ENCODE data around the gene SERPINE1. TPM values are rescaled to one million over a fixed set of nuclear protein-coding genes. Genes with fewer than 3 reads are reported as not detected.

The SERPINE1 gene
- total RNA-seq, 4 donors from 2014 or later = 1.1 to 4.8 (median 3.1) TPM

DNA sequence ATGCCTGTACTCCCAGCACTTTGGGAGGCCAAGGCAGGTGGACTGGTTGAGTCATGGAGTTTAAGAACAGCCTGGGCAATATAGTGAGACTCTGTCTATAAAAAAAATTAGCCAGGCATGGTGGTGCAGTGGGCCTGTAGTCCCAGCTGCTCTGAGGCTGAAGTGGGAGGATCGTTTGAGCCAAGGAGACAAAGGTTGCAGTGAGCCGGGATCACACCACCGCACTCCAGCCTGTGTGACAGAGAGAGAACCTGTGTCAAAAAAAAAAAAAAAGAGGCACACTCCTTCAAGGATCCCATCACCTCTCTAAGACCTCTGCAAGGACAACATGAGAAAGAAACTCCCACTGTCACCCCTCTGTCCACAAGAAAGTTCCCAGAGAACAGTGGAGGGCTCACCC, 48.8 kb downstream of the SERPINE1 start:
- no peak for DNase-seq
- 43 to 56% methylated on average over 3 of the region's 3 CpGs for WGBS, 2 donors
- peaks cover 29 to 57% (median 33%) of the 10 kb centered on the region in 3 donors for H3K4me1 ChIP-seq
- no peak overlapping the region for H3K27ac ChIP-seq
- intact Hi-C loops (cut with DNase I) = no loop called here
- H3K9me3 ChIP-seq = no peaks in the 10 kb centered on the region
- no peaks in the 10 kb centered on the region for H3K36me3 ChIP-seq
- H3K4me3 ChIP-seq = no peak overlapping the region
- TF ChIP-seq, protein P1, sequence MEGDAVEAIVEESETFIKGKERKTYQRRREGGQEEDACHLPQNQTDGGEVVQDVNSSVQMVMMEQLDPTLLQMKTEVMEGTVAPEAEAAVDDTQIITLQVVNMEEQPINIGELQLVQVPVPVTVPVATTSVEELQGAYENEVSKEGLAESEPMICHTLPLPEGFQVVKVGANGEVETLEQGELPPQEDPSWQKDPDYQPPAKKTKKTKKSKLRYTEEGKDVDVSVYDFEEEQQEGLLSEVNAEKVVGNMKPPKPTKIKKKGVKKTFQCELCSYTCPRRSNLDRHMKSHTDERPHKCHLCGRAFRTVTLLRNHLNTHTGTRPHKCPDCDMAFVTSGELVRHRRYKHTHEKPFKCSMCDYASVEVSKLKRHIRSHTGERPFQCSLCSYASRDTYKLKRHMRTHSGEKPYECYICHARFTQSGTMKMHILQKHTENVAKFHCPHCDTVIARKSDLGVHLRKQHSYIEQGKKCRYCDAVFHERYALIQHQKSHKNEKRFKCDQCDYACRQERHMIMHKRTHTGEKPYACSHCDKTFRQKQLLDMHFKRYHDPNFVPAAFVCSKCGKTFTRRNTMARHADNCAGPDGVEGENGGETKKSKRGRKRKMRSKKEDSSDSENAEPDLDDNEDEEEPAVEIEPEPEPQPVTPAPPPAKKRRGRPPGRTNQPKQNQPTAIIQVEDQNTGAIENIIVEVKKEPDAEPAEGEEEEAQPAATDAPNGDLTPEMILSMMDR (IDR thresholded peaks at IDR 0.05) = no peak
- TF ChIP-seq POLR2A (IDR thresholded peaks at IDR 0.05) = no peak
- peaks cover 24 to 100% (median 75%) of the 10 kb centered on the region in 4 donors for H3K27me3 ChIP-seq

DNA sequence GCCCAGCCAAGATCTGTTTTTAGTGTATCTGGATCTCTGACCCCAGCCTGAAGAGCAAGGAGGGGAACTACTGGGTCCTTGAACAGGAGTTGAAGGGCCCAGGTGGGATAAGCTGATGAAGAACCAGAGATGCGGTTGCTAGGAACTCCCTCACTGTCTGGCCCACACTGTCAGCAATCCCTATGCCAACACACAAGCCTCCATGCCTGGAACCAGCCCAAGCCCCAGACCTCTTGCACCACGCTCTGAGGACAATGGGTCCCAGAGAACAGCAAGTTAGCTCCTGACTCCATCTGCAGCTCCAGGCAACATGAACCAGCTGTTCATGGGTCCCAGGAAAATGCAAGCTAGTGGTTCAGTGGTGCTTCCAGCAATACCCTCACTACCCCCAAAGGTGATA, 50.7 kb downstream of the SERPINE1 start:
- Histone ChIP-seq H3K9me3 (no peaks in the 10 kb centered on the region), H3K4me1 (peaks cover 21 to 37% (median 21%) of the 10 kb centered on the region in 3 donors), H3K27ac (no peak overlapping the region), H3K36me3 (no peaks in the 10 kb centered on the region), H3K27me3 (peaks cover 16 to 100% (median 63%) of the 10 kb centered on the region in 4 donors), H3K4me3 (no peak overlapping the region)
- intact Hi-C loops (cut with DNase I) = no loop called here
- WGBS, 2 donors = 86 to 100% methylated on average over 1 of the region's 2 CpGs
- no peak for DNase-seq
- TF ChIP-seq POLR2A (IDR thresholded peaks at IDR 0.05) = no peak
- TF ChIP-seq, protein P1 (IDR thresholded peaks at IDR 0.05) = no peak

DNA sequence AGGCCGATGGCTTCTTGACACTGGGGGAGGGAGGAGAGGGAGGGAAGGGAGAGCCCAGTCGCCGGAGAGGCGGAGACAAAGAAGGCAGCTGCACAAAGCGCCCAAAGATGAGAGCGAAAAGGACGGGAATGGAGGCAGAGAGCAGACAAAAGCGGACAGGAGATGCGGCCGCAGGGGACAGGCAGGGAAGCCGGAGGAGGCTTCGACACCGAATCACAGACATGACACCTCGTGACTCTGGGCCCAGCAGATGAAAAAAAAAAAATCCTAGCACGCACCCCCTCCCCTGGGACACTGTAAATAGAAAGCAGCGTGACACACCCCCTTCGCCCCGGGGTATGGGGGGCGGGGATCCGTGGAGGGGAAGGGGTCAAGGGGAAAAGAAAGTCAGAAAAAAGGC, 52.2 kb downstream of the SERPINE1 start:
- intact Hi-C loops (cut with DNase I) = no loop called here
- peaks cover 9 to 22% (median 9%) of the 10 kb centered on the region in 3 donors for H3K4me1 ChIP-seq
- no peak overlapping the region for H3K4me3 ChIP-seq
- H3K27me3 ChIP-seq = peaks cover 6 to 100% (median 50%) of the 10 kb centered on the region in 4 donors
- H3K36me3 ChIP-seq = no peaks in the 10 kb centered on the region
- TF ChIP-seq, protein P1 (IDR thresholded peaks at IDR 0.05) = no peak
- no peak for TF ChIP-seq POLR2A (IDR thresholded peaks at IDR 0.05)
- 3 to 4% methylated on average over 15 to 19 of the region's 20 CpGs for WGBS, 2 donors
- H3K27ac ChIP-seq = no peak overlapping the region
- DNase-seq = no peak
- no peaks in the 10 kb centered on the region for H3K9me3 ChIP-seq

DNA sequence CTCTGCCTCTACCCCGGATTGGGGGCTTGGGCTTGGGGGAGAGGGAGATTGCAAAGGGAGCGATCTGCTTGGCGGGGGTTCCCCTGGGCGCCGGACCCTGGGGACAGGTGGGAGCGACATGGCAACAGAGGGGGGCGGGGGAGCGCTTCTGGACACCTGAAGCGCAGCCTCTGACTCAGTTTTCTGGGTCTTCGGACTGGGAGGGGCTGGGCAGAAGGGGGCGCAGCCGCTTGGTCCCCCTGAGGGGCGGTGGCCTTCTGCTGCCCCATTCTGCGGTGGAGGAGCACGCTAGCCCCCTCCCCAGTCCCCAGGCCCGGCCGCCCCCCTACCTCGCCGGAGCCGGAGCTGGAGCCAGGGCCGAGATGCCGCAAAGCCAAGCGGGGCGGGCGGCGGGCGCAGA, 52.8 kb downstream of the SERPINE1 start:
- Histone ChIP-seq H3K27ac (no peak overlapping the region), H3K4me3 (peak overlapping the region in 1 of 4 donors; percentile 6), H3K36me3 (no peaks in the 10 kb centered on the region), H3K27me3 (peaks cover 0 to 100% (median 45%) of the 10 kb centered on the region in 4 donors), H3K4me1 (peaks cover 9 to 17% (median 9%) of the 10 kb centered on the region in 3 donors), H3K9me3 (no peaks in the 10 kb centered on the region)
- WGBS, 2 donors = 0 to 7% methylated on average over 1 to 3 of the region's 27 CpGs
- no peak for DNase-seq
- intact Hi-C loops (cut with DNase I) = no loop called here
- TF ChIP-seq, protein P1 (IDR thresholded peaks at IDR 0.05) = no peak
- TF ChIP-seq POLR2A (IDR thresholded peaks at IDR 0.05) = no peak

DNA sequence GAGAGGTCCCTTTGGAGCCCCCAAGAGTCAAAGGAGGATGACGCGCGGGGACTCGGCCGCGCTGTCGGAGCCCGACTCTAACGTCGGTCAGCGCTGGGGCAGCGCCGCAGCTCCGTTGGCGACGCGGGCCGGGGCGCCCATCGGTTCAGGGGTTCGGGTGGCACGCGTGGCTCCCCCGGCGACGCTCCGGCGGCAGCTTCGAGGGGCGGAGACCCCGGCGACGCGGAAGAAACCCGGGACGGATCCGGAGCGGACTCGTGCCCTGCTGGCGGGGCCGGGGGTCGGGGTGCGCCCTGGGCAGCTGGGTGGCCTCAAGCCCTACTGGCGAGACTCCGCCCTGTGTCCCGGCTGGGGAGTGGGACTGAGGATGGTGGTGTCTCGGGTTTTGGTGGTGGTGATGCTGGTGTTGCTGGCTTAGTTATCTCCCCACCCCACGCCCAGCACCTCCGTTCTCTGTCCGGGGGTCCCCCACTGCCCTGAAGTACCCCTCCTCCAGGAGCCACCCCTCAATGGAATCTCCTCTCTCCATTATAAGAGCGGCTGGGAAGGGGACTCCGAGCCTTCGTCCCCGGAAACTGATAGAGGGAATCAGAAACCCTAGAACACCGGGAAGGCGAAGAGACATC, 53.3 kb downstream of the SERPINE1 start, which contains the start of gene NAT16:
Gene NAT16 (minus strand): TSS at position 164 of the 626 bp plus-strand sequence. CDS start 5,486 bp downstream, outside the sequence.
- 5 to 12% methylated on average over 4 to 6 of the region's 56 CpGs for WGBS, 2 donors
- no peak for TF ChIP-seq POLR2A (IDR thresholded peaks at IDR 0.05)
- TF ChIP-seq, protein P1 (IDR thresholded peaks at IDR 0.05) = no peak
- Histone ChIP-seq H3K9me3 (no peaks in the 10 kb centered on the region), H3K4me3 (peak within 1 kb of the TSS in 1 of 4 donors; percentile 6), H3K36me3 (no peaks in the 10 kb centered on the region), H3K27ac (no peak within 1 kb of the TSS), H3K4me1 (peaks cover 9 to 17% (median 9%) of the 10 kb centered on the region in 3 donors), H3K27me3 (peaks cover 0 to 98% (median 41%) of the 10 kb centered on the region in 4 donors)
- intact Hi-C loops (cut with DNase I) = no loop called here
- no peak for DNase-seq

Data from esophagus squamous epithelium (tissue), 5 donors.